GM12878 (cell line): Measurements from ENCODE around the gene CWC22. TPM values are rescaled to one million over a fixed set of nuclear protein-coding genes. Genes with fewer than 3 reads are reported as not detected.

Experiments
- ATAC-seq: fragments of 200-7000 bp; cut with Tn5 transposase; 3 replicates; pipeline ENCODE4 v1.9.1; 2020; ENCODE audit warnings: mild to moderate bottlenecking, moderate library complexity
- BruUV-seq: library from RNA; stranded (reverse); fragments of 400-500 nt; replicated peaks from 2 replicates; lab custom pipeline; 2021; lab: Mats Ljungman, UMichigan
- CTCF ChIA-PET: fragments of 300-600 bp; sonication (Branson Sonifier 250); formaldehyde crosslinking; extraction: SDS; loops from one replicate; lab custom pipeline; 2021; ENCODE audit warnings: inconsistent platforms; lab: Yijun Ruan, JAX
- POLR2A ChIA-PET: fragments of 350-600 bp; formaldehyde crosslinking; extraction: SDS; loops from one replicate; lab custom pipeline; 2021; ENCODE audit warnings: inconsistent platforms; lab: Charles Lee
- RAD21 ChIA-PET: fragments of 300-600 bp; sonication (Branson Sonifier 250); formaldehyde crosslinking; loops from one replicate; lab custom pipeline; 2023; ENCODE audit warnings: antibody characterized with exemption; ENCODE audit not compliant: unreplicated experiment; lab: Charles Lee
- SMC1A ChIA-PET: fragments of 300-600 bp; sonication (Branson Sonifier 250); formaldehyde crosslinking; loops from one replicate; lab custom pipeline; 2023; ENCODE audit not compliant: unreplicated experiment, uncharacterized antibody; lab: Charles Lee
- DNase-seq: peaks from one replicate; pipeline ENCODE4 v3.0.0-alpha.2; 2011; ENCODE audit warnings: low read depth, low spot score
- FAIRE-seq: peaks from 3 replicates; lab custom pipeline; 2011; peaks lifted over from hg19 to GRCh38; lab: Jason Lieb, UNC
- H2AFZ ChIP-seq: 2 replicates; pipeline ENCODE4 v1.6.0; 2011; ENCODE audit warnings: low read depth, low read length, control low read depth; ENCODE audit not compliant: control insufficient read depth
- H3K27ac ChIP-seq: 2 replicates; pipeline ENCODE4 v1.5.1; 2011; ENCODE audit warnings: control low read depth; ENCODE audit not compliant: control insufficient read depth, insufficient read depth
- H3K27me3 ChIP-seq, 2 experiments: replicated peaks in 1 of 2; 2 replicates each; pipeline versions ENCODE4 v1.6.0 to v1.6.1; 2011; ENCODE audit warnings: low read length in 1 of 2; ENCODE audit not compliant: control insufficient read depth in 2 of 2, insufficient read depth in 2 of 2
- H3K36me3 ChIP-seq, 2 experiments: 2 replicates each; pipeline ENCODE4 v1.5.1; 2011; ENCODE audit warnings: low read length in 1 of 2; ENCODE audit not compliant: control insufficient read depth in 2 of 2, insufficient read depth in 2 of 2
- H3K4me1 ChIP-seq: 2 replicates; pipeline ENCODE4 v1.6.1; 2011; ENCODE audit warnings: mild to moderate bottlenecking, low read length, moderate library complexity, mixed read lengths; ENCODE audit not compliant: control insufficient read depth, insufficient read depth
- H3K4me2 ChIP-seq: 2 replicates; pipeline ENCODE4 v1.6.0; 2011; ENCODE audit warnings: control low read depth; ENCODE audit not compliant: control insufficient read depth, insufficient read depth
- H3K4me3 ChIP-seq: fragments of 200-600 bp; sonication (generic); 2 replicates; pipeline ENCODE4 v1.5.1; 2016
- H3K79me2 ChIP-seq: 2 replicates; pipeline ENCODE4 v1.6.0; 2011; ENCODE audit warnings: low read length; ENCODE audit not compliant: control insufficient read depth, insufficient read depth
- H3K9ac ChIP-seq: 2 replicates; pipeline ENCODE4 v1.8.0; 2011; ENCODE audit warnings: low read length, control low read depth, mixed read lengths; ENCODE audit not compliant: control insufficient read depth, insufficient read depth
- H3K9me3 ChIP-seq: replicated peaks from 3 replicates; pipeline ENCODE4 v1.5.1; 2011; ENCODE audit warnings: mild to moderate bottlenecking, low read length; ENCODE audit not compliant: control insufficient read depth, insufficient read depth
- H4K20me1 ChIP-seq: 2 replicates; pipeline ENCODE4 v1.6.0; 2011; ENCODE audit not compliant: control insufficient read depth, insufficient read depth
- CTCF ChIP-seq, 3 experiments: IDR thresholded peaks in 2 of 3; conservative IDR thresholded peaks in 1 of 3; 2 replicates each; pipeline ENCODE4 v1.5.1; 2011; ENCODE audit warnings: low read depth in 3 of 3, low read length in 3 of 3, mild to moderate bottlenecking in 3 of 3, control low read depth in 2 of 3, moderate library complexity in 2 of 3, inconsistent platforms in 1 of 3, mixed read lengths in 1 of 3; ENCODE audit not compliant: control insufficient read depth in 2 of 3, insufficient read depth in 1 of 3; ENCODE audit errors: extremely low read depth in 1 of 3
- E4F1 ChIP-seq: fragments of 450-650 bp; IDR thresholded peaks from 2 replicates; pipeline ENCODE4 v1.6.1; 2018; ENCODE audit warnings: borderline replicate concordance, mild to moderate bottlenecking; ENCODE audit not compliant: partially characterized antibody
- EGR1 ChIP-seq, 2 experiments: IDR thresholded peaks; 1 replicate in 1 of 2; 2 replicates in 1 of 2; pipeline ENCODE4 v1.6.1; 2011 to 2012; ENCODE audit warnings: low read depth in 2 of 2, low read length in 2 of 2, borderline replicate concordance in 1 of 2, mild to moderate bottlenecking in 1 of 2, moderate library complexity in 1 of 2
- EP300 ChIP-seq, 2 experiments: fragments of 150-350 bp in 1 of 2; IDR thresholded peaks; 2 replicates each; pipeline ENCODE4 v1.6.1; 2011 to 2012; ENCODE audit warnings: low read depth in 2 of 2, low read length in 2 of 2, borderline replicate concordance in 1 of 2, improper control_type of control experiment in 1 of 2, inconsistent platforms in 1 of 2; ENCODE audit not compliant: control insufficient read depth in 1 of 2
- RAD21 ChIP-seq: IDR thresholded peaks from 2 replicates; pipeline ENCODE4 v1.6.1; 2011; ENCODE audit warnings: mild to moderate bottlenecking, low read depth, low read length, moderate library complexity; ENCODE audit not compliant: insufficient read depth
- WGBS: methylation state at CpG from one replicate; pipeline ENCODE4 v1.1.6; 2016; ENCODE audit warnings: low lambda C conversion rate; ENCODE audit not compliant: insufficient replicate concordance, insufficient coverage; ENCODE audit errors: missing lambda C conversion rate; 5-methylcytosine and 5-hydroxymethylcytosine counted together
- in situ Hi-C: fragments of 300-500 bp; cut with MboI; formaldehyde crosslinking; loops from 9 replicates; pipeline ENCODE4 v1.14.3; 2018; ENCODE audit warnings: mixed read lengths
- intact Hi-C: fragments of 100-400 bp; cut with micrococcal nuclease; formaldehyde crosslinking; loops from one replicate; pipeline ENCODE4 v1.14.2; 2022; ENCODE audit not compliant: unreplicated experiment
- polyA plus RNA-seq, 11 experiments: library from polyadenylated mRNA; depleted of rRNA in 4 of 11; unstranded in 6 of 11; stranded (reverse) in 5 of 11; fragments of >200 nt; fragmentation: Nextera tagmentation in 4 of 11; fragmentation: Illumina TruSeq in 1 of 11; extraction: Ambion mirVana in 4 of 11; extraction: Trizol in 1 of 11; gene quantifications; 1 replicate in 1 of 11; 2 replicates in 10 of 11; pipeline versions ENCODE4 v1.2.1 to v1.2.3, GENCODE V29; 2011 to 2016; ENCODE audit warnings: inconsistent platforms in 2 of 11, missing spikeins in 2 of 11, low read depth in 1 of 11
- total RNA-seq, 4 experiments: library from RNA; depleted of rRNA in 3 of 4; stranded (reverse); fragments of >200 nt in 3 of 4; fragmentation: Illumina TruSeq in 1 of 4; extraction: Trizol in 1 of 4; gene quantifications; 2 replicates each; pipeline versions ENCODE4 v1.2.1 to v1.2.3, GENCODE V29; 2013 to 2021

Gene CWC22
- total and polyA plus RNA-seq, 10 of the 15 experiments (the other 5 are each of a cell fraction or from before 2014, with no cell fraction given): 8.2 to 38.5 (median 26.3) TPM

- ATAC-seq (peak; percentile 64), FAIRE-seq (no peak), DNase-seq (no peak)
- Histone ChIP-seq H3K27ac (no peak overlapping the region), H3K9ac (no peak overlapping the region), H3K27me3 (no peaks in the 10 kb centered on the region), H3K36me3 (peaks cover 2 to 8% of the 10 kb centered on the region in 2 experiments; a peak in 2 of 4 replicates), H4K20me1 (no peaks in the 10 kb centered on the region), H2AFZ (no peak overlapping the region), H3K4me2 (no peak overlapping the region), H3K79me2 (peaks cover 22% of the 10 kb centered on the region), H3K4me3 (no peak overlapping the region), H3K9me3 (no peaks in the 10 kb centered on the region), H3K4me1 (peaks cover 6% of the 10 kb centered on the region; the same call in 1 of the 2 replicates)
- TF ChIP-seq RAD21: peak; percentile 24; the same call in 1 of the 2 replicates
- TF ChIP-seq E4F1: no peak
- TF ChIP-seq EGR1 (IDR thresholded peaks at IDR 0.05; ENCODE audit: borderline replicate concordance in 1 of 2, low read depth in 2 of 2, low read length in 2 of 2): no peak
- no peak for TF ChIP-seq EP300 (IDR thresholded peaks at IDR 0.05; ENCODE audit: borderline replicate concordance in 1 of 2, control insufficient read depth in 1 of 2, low read depth in 2 of 2, low read length in 2 of 2)
- 0 out of 6 replicates have a peak, but pooled peaks of 1 of the 3 experiments have one; percentile 11 for TF ChIP-seq CTCF (IDR thresholded peaks at IDR 0.05 in 2 of 3, conservative IDR thresholded peaks at IDR 0.05 in 1 of 3; ENCODE audit: control insufficient read depth in 2 of 3, extremely low read depth in 1 of 3, insufficient read depth in 1 of 3, low read depth in 3 of 3, low read length in 3 of 3)
- ChIA-PET SMC1A (interaction anchor here (1.1 to 1.4 kb wide), 2 partner anchors 9 to 11 kb away, joined by 3 to 5 read pairs; no protein-coding TSS in a partner anchor), CTCF (interaction anchor here (1.1 kb wide), 1 partner anchor 18 kb away, joined by 3 read pairs; no protein-coding TSS in a partner anchor), POLR2A (no interaction called here), RAD21 (interaction anchor here (0.8 kb wide), 1 partner anchor 15 kb away, joined by 3 read pairs; the partner anchor contains the start of gene CWC22)
- no TSS peak for BruUV-seq
- intact Hi-C loops: no loop called here
- in situ Hi-C loops: no loop called here
- 55% methylated on average over 4 of the region's 4 CpGs for WGBS
These were observed 15.8 kb downstream of the CWC22 start for GRCh38 chr2:179991344-179991743.
